DMS53 treated with DMSO at 0.1 percent for 48 hours (cell line): ENCODE measurements around the gene METAP1D.
A peak's percentile ranks its signal among the peaks of the same experiment; 100 is the strongest.

Experiments used
- DNase-seq: peaks from one replicate; lab custom pipeline; 2025; ENCODE audit not compliant: unreplicated experiment; lab: John Stamatoyannopoulos, UW

Gene METAP1D

GRCh38 chr2:172079416-172079815, 79.7 kb downstream of the METAP1D start:
- DNase-seq, result no peak

GRCh38 chr2:172079838-172080640, 80.3 kb downstream of the METAP1D start:
- no peak for DNase-seq

GRCh38 chr2:172080641-172081220, 81.0 kb downstream of the METAP1D start:
- no peak for DNase-seq

GRCh38 chr2:172081221-172082022, 81.7 kb downstream of the METAP1D start:
- DNase-seq, result no peak

- DNase-seq, result no peak
These were observed 82.6 kb downstream of the METAP1D start for GRCh38 chr2:172082105-172082943.

- DNase-seq, result no peak
These were observed 83.3 kb downstream of the METAP1D start for GRCh38 chr2:172082944-172083627.

- no peak for DNase-seq
These were observed 84.1 kb downstream of the METAP1D start for GRCh38 chr2:172083628-172084394.

GRCh38 chr2:172084395-172084644, 84.6 kb downstream of the METAP1D start:
- DNase-seq, result peak; percentile 42

- peak; percentile 98 for DNase-seq
These were observed 85.1 kb downstream of the METAP1D start for GRCh38 chr2:172084645-172085459.

- no peak for DNase-seq
These were observed 85.9 kb downstream of the METAP1D start, which contains the start of gene DLX1 for GRCh38 chr2:172085460-172086159. Gene DLX1 (plus strand): TSS chr2:172085507. CDS start chr2:172085678, 171 bp downstream.

GRCh38 chr2:172086241-172087206, 86.8 kb downstream of the METAP1D start:
- DNase-seq, result peak; percentile 65

GRCh38 chr2:172087207-172087779, 87.5 kb downstream of the METAP1D start:
- DNase-seq, result no peak

- no peak for DNase-seq
These were observed 88.1 kb downstream of the METAP1D start for GRCh38 chr2:172087780-172088244.

GRCh38 chr2:172088245-172089004, 88.7 kb downstream of the METAP1D start:
- DNase-seq, result no peak

- DNase-seq, result no peak
These were observed 89.3 kb downstream of the METAP1D start for GRCh38 chr2:172089005-172089504.

- no peak for DNase-seq
These were observed 89.9 kb downstream of the METAP1D start for GRCh38 chr2:172089633-172090032.
